RWPE2 (cell line): ENCODE data around the gene DBT.

ENCODE experiments used
- ATAC-seq: fragments of 200-7000 bp; cut with Tn5 transposase; 3 replicates; pipeline ENCODE4 v1.9.1; 2021; ENCODE audit warnings: low read depth
- DNase-seq: peaks from one replicate; pipeline ENCODE4 v3.0.0-alpha.2; 2020; ENCODE audit warnings: low spot score
- H3K27ac ChIP-seq: fragments of 450-650 bp; 2 replicates; pipeline ENCODE4 v1.5.1; 2017; ENCODE audit warnings: mild to moderate bottlenecking; ENCODE audit not compliant: poor library complexity, severe bottlenecking
- H3K27me3 ChIP-seq: fragments of 250-450 bp; sonication (Bioruptor Pico); 2 replicates; pipeline ENCODE4 v1.5.1; 2021; ENCODE audit warnings: mild to moderate bottlenecking, moderate library complexity; ENCODE audit not compliant: insufficient read depth, poor library complexity, severe bottlenecking
- H3K36me3 ChIP-seq: fragments of 250-450 bp; sonication (Bioruptor Pico); 2 replicates; pipeline ENCODE4 v1.5.1; 2020; ENCODE audit warnings: low read depth, mild to moderate bottlenecking, moderate library complexity
- H3K4me1 ChIP-seq: fragments of 250-450 bp; sonication (Bioruptor Pico); 2 replicates; pipeline ENCODE4 v1.5.1; 2021; ENCODE audit warnings: mild to moderate bottlenecking, moderate library complexity; ENCODE audit not compliant: insufficient read depth, poor library complexity, severe bottlenecking
- H3K4me3 ChIP-seq: fragments of 250-450 bp; sonication (Bioruptor Pico); 2 replicates; pipeline ENCODE4 v1.5.1; 2021; ENCODE audit warnings: mild to moderate bottlenecking, moderate library complexity; ENCODE audit not compliant: severe bottlenecking
- H3K9me3 ChIP-seq: fragments of 250-450 bp; sonication (Bioruptor Pico); 2 replicates; pipeline ENCODE4 v1.5.1; 2021; ENCODE audit warnings: mild to moderate bottlenecking, moderate library complexity; ENCODE audit not compliant: severe bottlenecking
- CTCF ChIP-seq: fragments of 450-650 bp; IDR thresholded peaks from one replicate; pipeline ENCODE4 v1.5.1; 2017; ENCODE audit warnings: mild to moderate bottlenecking, moderate library complexity; ENCODE audit not compliant: poor library complexity, severe bottlenecking

DBT gene

GRCh38 chr1:100142343-100142742 is 107.3 kb downstream of the DBT start:
- Histone ChIP-seq H3K36me3 (peaks cover 99% of the 10 kb centered on the region), H3K27me3 (no peaks in the 10 kb centered on the region), H3K4me3 (no peak overlapping the region), H3K9me3 (no peaks in the 10 kb centered on the region), H3K27ac (no peak overlapping the region), H3K4me1 (no peaks in the 10 kb centered on the region)
- ATAC-seq (no peak), DNase-seq (no peak)
- TF ChIP-seq CTCF, result no peak

- no peaks in the 10 kb centered on the region for H3K4me1 ChIP-seq
- peaks cover 99% of the 10 kb centered on the region for H3K36me3 ChIP-seq
- H3K27ac ChIP-seq, result no peak overlapping the region
- ATAC-seq (no peak), DNase-seq (no peak)
- TF ChIP-seq CTCF, result no peak
- H3K27me3 ChIP-seq, result no peaks in the 10 kb centered on the region
- H3K4me3 ChIP-seq, result no peak overlapping the region
- H3K9me3 ChIP-seq, result no peaks in the 10 kb centered on the region
Observed at GRCh38 chr1:100141192-100141591, 108.4 kb downstream of the DBT start.

GRCh38 chr1:100137602-100138001 is 112.0 kb downstream of the DBT start:
- peaks cover 71% of the 10 kb centered on the region for H3K36me3 ChIP-seq
- ATAC-seq, result no peak

More at GRCh38 chr1:100137602-100138001, 112.0 kb downstream of the DBT start:
- no peak overlapping the region for H3K4me3 ChIP-seq
- no peaks in the 10 kb centered on the region for H3K27me3 ChIP-seq
- no peak for TF ChIP-seq CTCF
- H3K9me3 ChIP-seq, result no peaks in the 10 kb centered on the region
- no peak for DNase-seq
- peaks cover 8% of the 10 kb centered on the region for H3K4me1 ChIP-seq
- no peak overlapping the region for H3K27ac ChIP-seq
